Dermis blood vessel endothelial cell (primary cell): ENCODE data around the gene CACNA1A. TPM values are rescaled to one million over a fixed set of nuclear protein-coding genes. Genes with fewer than 3 reads are reported as not detected.

Experiments used
- DNase-seq: peaks from one replicate; pipeline ENCODE4 v3.0.0; 2010
- total RNA-seq: library from RNA; depleted of rRNA; stranded (reverse); fragments of >200 nt; gene quantifications from 2 replicates; pipeline ENCODE4 v1.2.3, GENCODE V29; 2014

Gene CACNA1A
- total RNA-seq, 1 donor from 2014 or later: 0.17 TPM

GRCh38 chr19:13425151-13425550 lies 81.1 kb downstream of the CACNA1A start:
- no peak for DNase-seq

DNA sequence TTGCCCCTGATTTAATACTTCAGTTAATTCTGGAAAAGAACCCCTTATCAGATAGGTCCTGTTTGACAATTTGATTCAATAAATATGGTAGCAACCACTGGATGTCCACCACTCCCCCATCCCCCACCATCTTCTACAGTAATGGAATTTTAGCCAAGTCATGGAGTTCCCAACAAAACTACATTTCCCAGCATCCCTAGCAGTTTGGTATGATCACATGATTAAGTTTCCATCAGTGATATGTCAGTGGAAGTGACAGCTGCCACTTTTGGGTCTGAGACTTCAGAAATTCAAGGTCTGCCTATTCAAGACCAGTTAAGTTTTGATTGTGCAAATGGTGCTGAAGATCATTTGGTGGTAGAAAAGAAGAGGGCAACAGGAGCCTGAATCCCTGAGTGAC lies 85.5 kb downstream of the CACNA1A start:
- DNase-seq: no peak

GRCh38 chr19:13417054-13417453 lies 89.2 kb downstream of the CACNA1A start:
- DNase-seq: peak; percentile 16

GRCh38 chr19:13411899-13412298 lies 94.4 kb downstream of the CACNA1A start:
- no peak for DNase-seq

- DNase-seq: no peak
Measured at GRCh38 chr19:13410946-13411345, 95.3 kb downstream of the CACNA1A start.

GRCh38 chr19:13408889-13409518 lies 97.3 kb downstream of the CACNA1A start:
- no peak for DNase-seq

DNA sequence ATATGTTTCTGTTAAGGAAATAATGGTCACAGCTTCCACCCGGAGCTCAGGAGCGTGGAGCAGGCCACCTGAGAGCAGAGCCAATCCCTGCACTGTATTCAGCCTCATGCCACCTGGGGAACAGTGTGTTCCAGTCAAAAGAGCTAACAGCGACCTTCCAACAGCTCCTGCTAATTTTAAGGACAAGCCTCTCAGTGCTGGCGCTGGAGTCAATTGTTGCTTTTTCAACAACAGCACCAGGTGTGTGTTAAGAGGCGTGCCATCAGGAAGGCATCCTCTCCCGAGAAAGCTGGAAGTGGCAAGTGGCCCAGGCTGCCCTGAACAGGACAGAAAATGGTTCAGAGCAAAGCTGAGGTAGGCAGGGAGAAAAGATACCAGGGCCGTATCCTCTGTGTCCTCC lies 102.0 kb downstream of the CACNA1A start:
- no peak for DNase-seq

- peak; percentile 49 for DNase-seq
Measured at GRCh38 chr19:13401388-13401787, 104.9 kb downstream of the CACNA1A start.

- DNase-seq: no peak
Measured at GRCh38 chr19:13400296-13400695, 106.0 kb downstream of the CACNA1A start.

- DNase-seq: no peak
Measured at GRCh38 chr19:13399746-13400145, 106.5 kb downstream of the CACNA1A start.

- DNase-seq: peak; percentile 66
Measured at GRCh38 chr19:13398780-13399726, 107.2 kb downstream of the CACNA1A start.

DNA sequence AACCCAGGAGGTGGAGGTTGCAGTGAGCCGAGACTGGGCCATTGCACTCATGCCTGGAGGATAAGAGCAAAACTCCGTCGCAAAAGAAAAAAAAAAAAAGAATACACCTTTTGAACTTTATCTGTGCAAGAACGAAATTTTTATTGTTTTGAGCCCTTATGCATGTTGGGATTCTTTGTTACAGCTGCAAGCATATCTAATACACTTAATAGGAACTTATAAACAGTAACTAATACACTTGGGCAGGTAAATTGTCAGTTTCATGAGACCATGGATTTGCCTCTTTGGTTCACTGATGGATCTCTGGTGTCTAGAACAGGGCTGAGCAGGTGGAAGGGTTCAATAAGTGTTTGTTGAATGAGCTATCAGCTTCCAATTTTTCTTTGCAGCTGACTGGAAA lies 108.1 kb downstream of the CACNA1A start:
- no peak for DNase-seq

- peak; percentile 54 for DNase-seq
Measured at GRCh38 chr19:13396250-13397080, 109.8 kb downstream of the CACNA1A start.

DNA sequence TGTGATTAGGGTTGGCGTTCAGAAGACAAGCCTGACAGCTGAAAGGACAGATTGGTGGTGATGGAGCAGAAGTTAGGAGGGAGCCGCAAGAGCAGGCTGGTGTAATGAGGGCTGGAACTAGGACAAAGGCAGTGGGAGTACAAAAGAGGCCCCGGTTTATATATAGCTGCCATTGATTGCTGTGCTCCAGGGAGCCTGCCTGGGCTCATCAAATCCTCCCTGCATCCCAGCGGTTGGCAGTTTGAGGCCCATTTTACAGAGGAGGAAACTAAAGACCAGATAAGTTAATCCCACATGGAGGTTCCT lies 123.7 kb downstream of the CACNA1A start:
- no peak for DNase-seq

DNA sequence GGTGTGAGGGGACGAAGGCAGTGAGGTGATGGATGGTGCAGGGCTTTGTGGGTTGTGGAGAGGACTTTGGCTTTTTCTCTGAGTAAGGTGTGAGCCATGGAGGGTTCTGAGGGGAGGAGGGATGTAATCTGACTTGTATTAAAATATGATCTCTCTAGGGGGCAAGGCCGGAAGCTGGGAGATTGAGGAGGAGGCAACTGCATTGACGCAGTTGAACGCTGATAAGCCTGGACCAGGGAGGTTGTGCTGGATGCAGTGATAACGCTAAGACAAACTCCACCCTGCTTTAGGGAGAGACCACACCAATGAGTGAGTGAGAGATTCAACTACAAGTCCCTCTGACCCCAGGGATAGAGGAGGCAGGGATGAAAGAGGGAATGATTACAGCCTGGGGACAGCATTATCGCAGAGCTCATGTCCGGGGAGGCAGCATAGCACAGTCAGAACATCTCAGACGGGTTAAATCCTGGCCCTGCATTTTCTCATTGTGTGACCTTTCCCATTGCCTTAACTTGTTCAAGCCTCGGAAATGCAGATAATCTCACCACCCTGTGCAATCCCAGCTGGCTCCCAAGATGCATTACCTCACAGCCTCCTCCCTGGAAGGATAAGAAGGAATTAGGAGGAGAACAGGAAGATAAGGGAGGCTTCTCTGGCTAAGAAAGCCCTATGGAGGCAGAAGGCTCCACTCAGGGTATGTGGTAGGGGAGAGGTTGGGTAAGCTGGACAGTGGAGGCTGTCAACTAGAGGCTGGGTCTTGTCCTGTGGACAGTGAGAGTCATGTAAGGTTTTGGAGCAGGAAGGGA lies 124.2 kb downstream of the CACNA1A start:
- DNase-seq: no peak

DNA sequence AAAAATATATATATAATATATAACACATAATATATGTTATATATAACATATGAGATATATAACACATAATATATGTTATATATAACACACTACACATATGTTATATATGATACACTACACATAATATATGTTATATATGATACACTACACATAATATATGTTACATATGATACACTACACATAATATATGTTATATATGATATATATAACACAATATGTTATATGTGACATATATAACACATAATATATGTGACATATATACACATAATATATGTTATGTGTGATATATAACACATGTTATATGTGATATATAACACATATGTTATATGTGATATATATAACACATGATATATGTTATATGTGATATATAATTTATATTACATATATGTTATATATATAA lies 129.7 kb downstream of the CACNA1A start:
- no peak for DNase-seq

DNA sequence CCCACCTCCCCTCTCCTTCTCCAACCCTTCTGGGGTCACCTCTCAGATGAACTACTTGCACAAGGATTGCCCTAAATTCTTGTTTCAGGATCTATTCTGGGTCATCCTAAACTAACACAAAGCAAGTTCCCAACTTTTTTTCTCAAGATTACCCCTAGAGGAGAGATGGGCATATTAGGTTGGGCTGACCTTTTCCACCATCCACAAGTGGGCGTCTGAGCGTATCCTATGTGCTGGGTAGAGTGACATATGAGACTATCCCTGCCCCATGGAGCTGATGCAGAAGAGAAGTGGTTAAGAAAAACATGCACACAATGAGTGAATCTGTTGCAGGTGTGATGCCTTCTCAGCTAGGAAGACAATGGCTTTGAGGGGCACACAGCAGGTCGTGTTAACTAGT lies 132.7 kb downstream of the CACNA1A start:
- no peak for DNase-seq

DNA sequence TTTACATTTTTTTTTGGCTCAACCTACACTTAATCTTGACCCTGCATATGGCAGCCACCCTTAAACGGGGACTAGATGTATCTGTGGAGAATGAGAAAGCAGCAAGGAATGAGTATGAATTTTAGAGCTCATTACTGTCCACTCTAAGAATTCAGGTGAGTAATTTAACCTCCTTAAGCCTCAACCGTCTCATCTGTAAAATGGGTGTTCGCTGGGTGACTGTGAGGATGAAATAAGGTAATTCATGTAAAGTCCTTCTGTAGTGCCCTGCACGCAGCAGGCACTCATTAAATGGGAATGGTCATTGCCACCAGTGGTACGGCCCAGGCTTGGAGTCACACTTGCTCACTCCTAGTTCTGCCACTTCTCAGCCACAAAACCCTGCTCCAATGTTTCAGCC lies 135.3 kb downstream of the CACNA1A start:
- DNase-seq: no peak

GRCh38 chr19:13366529-13367143 lies 139.6 kb downstream of the CACNA1A start:
- DNase-seq: peak; percentile 58

DNA sequence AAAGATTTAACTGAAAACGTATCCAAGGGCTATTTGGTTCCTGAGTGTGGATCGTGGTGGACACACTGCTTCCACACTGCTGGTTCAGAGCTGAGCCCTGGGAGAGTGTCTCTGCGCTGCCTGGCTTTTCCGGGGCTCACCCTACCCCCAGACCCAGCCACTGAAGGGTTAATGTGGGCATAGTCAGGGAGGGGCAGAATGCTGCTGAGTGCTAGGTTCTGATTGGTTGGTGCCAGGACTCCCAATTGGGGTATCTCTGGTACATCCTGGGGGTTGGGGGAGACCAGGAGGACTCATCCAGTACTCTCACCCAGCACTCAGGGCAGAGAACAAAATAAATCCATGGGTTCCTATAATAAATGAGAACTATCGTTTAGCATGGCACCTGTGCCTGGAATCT lies 142.3 kb downstream of the CACNA1A start:
- DNase-seq: no peak

GRCh38 chr19:13363245-13363644 lies 143.0 kb downstream of the CACNA1A start:
- DNase-seq: no peak

- DNase-seq: no peak
Measured at GRCh38 chr19:13362668-13363067, 143.6 kb downstream of the CACNA1A start.
